AG09319 (cell line): Measurements from ENCODE around the gene SUV39H1.

Source experiments
- DNase-seq: peaks from one replicate; pipeline ENCODE4 v3.0.0-alpha.2; 2010; ENCODE audit warnings: low read depth; ENCODE audit errors: extremely low read depth
- CTCF ChIP-seq: IDR thresholded peaks from 2 replicates; pipeline ENCODE4 v1.5.1; 2011; ENCODE audit warnings: low read depth, mild to moderate bottlenecking, inconsistent platforms, low read length, moderate library complexity

Gene SUV39H1

GRCh38 chrX:48702716-48703115, 6.2 kb downstream of the SUV39H1 start:
- DNase-seq, result no peak
- no peak for TF ChIP-seq CTCF

- no peak for TF ChIP-seq CTCF
- DNase-seq, result no peak
These were observed 6.7 kb downstream of the SUV39H1 start for GRCh38 chrX:48703228-48703627.

GRCh38 chrX:48703642-48704481, 7.3 kb downstream of the SUV39H1 start:
- DNase-seq, result no peak
- no peak for TF ChIP-seq CTCF

- DNase-seq, result no peak
- TF ChIP-seq CTCF, result no peak
These were observed 9.3 kb downstream of the SUV39H1 start for GRCh38 chrX:48705871-48706270.

GRCh38 chrX:48709522-48710112, 13.1 kb downstream of the SUV39H1 start:
- DNase-seq, result no peak
- TF ChIP-seq CTCF, result no peak

- DNase-seq, result no peak
- TF ChIP-seq CTCF, result no peak
These were observed 14.8 kb downstream of the SUV39H1 start for GRCh38 chrX:48711162-48711928.
